GM23338 (cell line): Measurements from ENCODE around the gene HAUS8. TPM values are rescaled to one million over a fixed set of nuclear protein-coding genes. Genes with fewer than 3 reads are reported as not detected.
"Not testable (repeated sequence)": the region's sequence is repeated elsewhere in the genome, so short reads cannot be mapped to it uniquely, and the experiment has no call there.

Experiments
- ATAC-seq: fragments of 200-7000 bp; cut with Tn5 transposase; 3 replicates; pipeline ENCODE4 v1.9.1; 2020
- DNase-seq: peaks from one replicate; pipeline ENCODE4 v3.0.0-alpha.2; 2015; ENCODE audit warnings: low spot score
- H2AFZ ChIP-seq: fragments of 200-600 bp; sonication (generic); 2 replicates; pipeline ENCODE4 v1.8.0; 2016; ENCODE audit warnings: antibody characterized with exemption, mild to moderate bottlenecking, moderate library complexity
- H3F3A ChIP-seq: fragments of 200-600 bp; sonication (generic); replicated peaks from 2 replicates; pipeline ENCODE4 v1.8.0; 2017; ENCODE audit warnings: antibody characterized with exemption, mixed run types, low read depth
- H3K27ac ChIP-seq: fragments of 200-600 bp; sonication (generic); 2 replicates; pipeline ENCODE4 v1.6.1; 2016; ENCODE audit warnings: low read depth
- H3K27me3 ChIP-seq: fragments of 200-600 bp; sonication (generic); 2 replicates; pipeline ENCODE4 v1.8.0; 2016; ENCODE audit warnings: mild to moderate bottlenecking, mixed run types, moderate library complexity; ENCODE audit not compliant: insufficient read depth
- H3K36me3 ChIP-seq: fragments of 200-600 bp; sonication (generic); 2 replicates; pipeline ENCODE4 v1.8.0; 2016; ENCODE audit warnings: mild to moderate bottlenecking; ENCODE audit not compliant: insufficient read depth
- H3K4me1 ChIP-seq: fragments of 200-600 bp; sonication (generic); 2 replicates; pipeline ENCODE4 v1.8.0; 2016; ENCODE audit warnings: mild to moderate bottlenecking, moderate library complexity; ENCODE audit not compliant: insufficient read depth
- H3K4me2 ChIP-seq: fragments of 200-600 bp; sonication (generic); 2 replicates; pipeline ENCODE4 v1.7.1; 2017; ENCODE audit warnings: mixed run types
- H3K4me3 ChIP-seq: fragments of 200-600 bp; sonication (generic); 2 replicates; pipeline ENCODE4 v1.6.1; 2016; ENCODE audit warnings: mixed run types
- H3K79me2 ChIP-seq: fragments of 200-600 bp; sonication (generic); replicated peaks from 2 replicates; pipeline ENCODE4 v1.8.0; 2017; ENCODE audit warnings: mild to moderate bottlenecking; ENCODE audit not compliant: insufficient read depth
- H3K9me2 ChIP-seq: fragments of 200-600 bp; sonication (generic); 2 replicates; pipeline ENCODE4 v1.8.0; 2017; ENCODE audit not compliant: insufficient read depth
- H4K20me1 ChIP-seq: fragments of 200-600 bp; sonication (generic); replicated peaks from 2 replicates; pipeline ENCODE4 v1.8.0; 2017; ENCODE audit warnings: mild to moderate bottlenecking; ENCODE audit not compliant: insufficient read depth
- H3K27ac Mint-ChIP-seq: 2 replicates; pipeline ENCODE4 v1.8.0; 2020; ENCODE audit warnings: inconsistent platforms, mild to moderate bottlenecking, moderate library complexity, mixed read lengths
- H3K27me3 Mint-ChIP-seq: 3 replicates; pipeline ENCODE4 v1.8.0; 2022; ENCODE audit warnings: low read depth, mild to moderate bottlenecking, moderate library complexity, mixed read lengths, inconsistent platforms; ENCODE audit not compliant: insufficient read depth, poor library complexity
- H3K36me3 Mint-ChIP-seq: 3 replicates; pipeline ENCODE4 v1.8.0; 2021; ENCODE audit warnings: low read depth, mild to moderate bottlenecking, inconsistent platforms, moderate library complexity, mixed read lengths
- H3K4me1 Mint-ChIP-seq: 3 replicates; pipeline ENCODE4 v1.8.0; 2020; ENCODE audit warnings: mild to moderate bottlenecking, inconsistent platforms, mixed read lengths
- H3K4me3 Mint-ChIP-seq: 3 replicates; pipeline ENCODE4 v1.8.0; 2021; ENCODE audit warnings: moderate library complexity, mild to moderate bottlenecking, inconsistent platforms, mixed read lengths
- H3K9me3 Mint-ChIP-seq: 3 replicates; pipeline ENCODE4 v1.8.0; 2020; ENCODE audit warnings: moderate library complexity, mild to moderate bottlenecking, inconsistent platforms, mixed read lengths
- CREB1 ChIP-seq: fragments of 250-450 bp; sonication (Bioruptor Pico); IDR thresholded peaks from 2 replicates; pipeline ENCODE4 v1.5.0; 2020; ENCODE audit warnings: low read depth, mild to moderate bottlenecking, moderate library complexity
- ETS1 ChIP-seq: IDR thresholded peaks from 2 replicates; pipeline ENCODE4 v1.6.1; 2016; ENCODE audit warnings: antibody characterized with exemption
- EZH2 ChIP-seq: fragments of 200-600 bp; sonication (generic); IDR thresholded peaks from one replicate; pipeline ENCODE4 v1.8.0; 2017; ENCODE audit warnings: antibody characterized with exemption, mild to moderate bottlenecking, low read depth; ENCODE audit not compliant: unreplicated experiment
- EZH2phosphoT487 ChIP-seq: fragments of 200-600 bp; sonication (generic); IDR thresholded peaks from one replicate; pipeline ENCODE4 v1.8.1; 2018; ENCODE audit warnings: antibody characterized with exemption; ENCODE audit not compliant: unreplicated experiment
- JUNB ChIP-seq: IDR thresholded peaks from one replicate; pipeline ENCODE4 v1.6.1; 2016; ENCODE audit warnings: antibody characterized with exemption; ENCODE audit not compliant: unreplicated experiment
- NANOG ChIP-seq: IDR thresholded peaks from 2 replicates; pipeline ENCODE4 v1.6.1; 2016; ENCODE audit warnings: antibody characterized with exemption, borderline replicate concordance
- POLR2AphosphoS5 ChIP-seq: IDR thresholded peaks from 2 replicates; pipeline ENCODE4 v1.6.1; 2016; ENCODE audit warnings: antibody characterized with exemption, low read depth
- REST ChIP-seq: IDR thresholded peaks from one replicate; pipeline ENCODE4 v1.6.1; 2018; ENCODE audit warnings: antibody characterized with exemption; ENCODE audit not compliant: unreplicated experiment
- STAT1 ChIP-seq: IDR thresholded peaks from one replicate; pipeline ENCODE4 v1.6.1; 2016; ENCODE audit warnings: antibody characterized with exemption; ENCODE audit not compliant: unreplicated experiment
- ZNF114 ChIP-seq: fragments of 250-450 bp; sonication (Bioruptor Pico); IDR thresholded peaks from 2 replicates; pipeline ENCODE4 v1.5.0; 2020; ENCODE audit warnings: mild to moderate bottlenecking, moderate library complexity
- ZNF331 ChIP-seq: fragments of 250-450 bp; sonication (Bioruptor Pico); IDR thresholded peaks from 2 replicates; pipeline ENCODE4 v1.5.0; 2020; ENCODE audit warnings: low read depth, mild to moderate bottlenecking, moderate library complexity
- polyA plus RNA-seq: library from polyadenylated mRNA; unstranded; fragments of >200 nt; fragmentation: Nextera tagmentation; extraction: Ambion mirVana; gene quantifications from 2 replicates; pipeline ENCODE4 v1.2.1, GENCODE V29; 2016
- total RNA-seq: library from RNA; depleted of rRNA; stranded (reverse); fragments of >200 nt; shearing (Covaris generic); gene quantifications from 2 replicates; pipeline ENCODE4 v1.2.3, GENCODE V29; 2014

HAUS8 gene
- total and polyA plus RNA-seq, 2 experiments from 2014 or later = 11.1 to 33.3 TPM

DNA sequence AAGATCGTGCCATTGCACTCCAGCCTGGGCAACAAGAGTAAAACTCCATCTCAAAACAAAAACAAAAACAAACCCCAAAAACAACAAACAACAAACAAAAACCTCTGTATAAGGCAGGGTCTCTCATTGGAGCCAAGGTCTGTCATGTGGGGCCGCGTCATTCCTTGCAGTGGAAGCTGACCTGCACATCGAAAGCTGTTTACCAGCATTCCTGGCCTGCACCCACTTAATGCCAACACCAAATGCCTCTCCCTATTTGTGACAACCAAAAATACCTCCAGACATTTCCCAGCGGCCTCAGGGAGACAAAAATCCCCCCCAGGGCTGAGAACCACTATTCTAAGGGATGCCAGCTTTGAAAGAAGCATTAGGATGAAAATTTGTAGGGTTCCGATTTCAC lies 49.9 kb downstream of the HAUS8 start (continued):
- TF ChIP-seq REST (no peak), ZNF114 (CRISPR knock-in tag) (no peak), EZH2phosphoT487 (no peak), ETS1 (no peak), JUNB (no peak)

DNA sequence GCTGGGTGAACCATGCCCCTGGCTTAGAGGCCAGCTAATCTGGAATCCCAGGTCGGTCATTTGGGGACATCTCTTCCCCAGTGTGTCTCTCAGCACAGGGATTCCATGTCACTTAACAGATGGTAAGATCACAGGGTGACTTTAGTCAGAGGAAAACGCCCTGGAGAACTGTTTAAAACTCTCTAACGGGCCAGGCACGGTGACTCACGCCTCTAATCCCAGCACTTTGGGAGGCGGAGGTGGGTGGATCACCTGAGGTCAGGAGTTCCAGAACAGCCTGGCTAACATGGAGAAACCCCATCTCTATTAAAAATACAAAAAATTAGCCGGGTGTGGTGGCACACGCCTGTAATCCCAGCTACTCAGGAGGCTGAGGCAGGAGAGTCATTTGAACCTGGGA lies 50.3 kb downstream of the HAUS8 start:
- H3K4me1 Mint-ChIP-seq, ATAC-seq, H3F3A ChIP-seq, H3K36me3 ChIP-seq, H4K20me1 ChIP-seq, H3K27me3 ChIP-seq, H2AFZ ChIP-seq, H3K9me2 ChIP-seq, DNase-seq, H3K27ac Mint-ChIP-seq, H3K4me3 ChIP-seq, H3K27ac ChIP-seq: not testable (repeated sequence)
- peaks cover 12% of the 10 kb centered on the region for H3K4me1 ChIP-seq
- 0 out of 2 replicates have a peak overlapping the region, but pooled peaks have one; percentile 98 for H3K4me2 ChIP-seq
- Mint-ChIP-seq H3K27me3 (peaks cover 27% of the 10 kb centered on the region), H3K36me3 (peaks cover 37% of the 10 kb centered on the region), H3K9me3 (peaks cover 31% of the 10 kb centered on the region), H3K4me3 (peak overlapping the region; percentile 86; the same call in 2 of the 3 replicates)
- peaks cover 10% of the 10 kb centered on the region for H3K79me2 ChIP-seq

- H3K27ac ChIP-seq = no peak overlapping the region
- ATAC-seq (no peak), DNase-seq (no peak)
- H3K27me3 ChIP-seq = peaks cover 10% of the 10 kb centered on the region; the same call in 1 of the 2 replicates
- Mint-ChIP-seq H3K4me3 (no peak overlapping the region; the same call in 2 of the 3 replicates), H3K27me3 (peaks cover 27% of the 10 kb centered on the region), H3K27ac (no peak overlapping the region), H3K9me3 (peaks cover 31% of the 10 kb centered on the region), H3K36me3 (peaks cover 37% of the 10 kb centered on the region), H3K4me1 (peaks cover 5% of the 10 kb centered on the region; the same call in 2 of the 3 replicates)
- no peaks in the 10 kb centered on the region; the same call in 1 of the 2 replicates for H4K20me1 ChIP-seq
- no peak overlapping the region for H3K4me3 ChIP-seq
- H3K4me2 ChIP-seq = no peak overlapping the region
- no peaks in the 10 kb centered on the region for H3F3A ChIP-seq
- H3K79me2 ChIP-seq = peaks cover 10% of the 10 kb centered on the region
- 0 out of 2 replicates have a peak, but pooled peaks cover 2% of the 10 kb centered on the region for H3K36me3 ChIP-seq
- no peak overlapping the region for H2AFZ ChIP-seq
- no peaks in the 10 kb centered on the region for H3K9me2 ChIP-seq
- peaks cover 12% of the 10 kb centered on the region for H3K4me1 ChIP-seq
- TF ChIP-seq EZH2phosphoT487 (no peak), STAT1 (no peak), EZH2 (no peak), POLR2AphosphoS5 (no peak), REST (no peak), ZNF114 (CRISPR knock-in tag) (no peak), CREB1 (CRISPR knock-in tag) (no peak), NANOG (no peak), ETS1 (no peak), ZNF331 (CRISPR knock-in tag) (no peak), JUNB (no peak)
Measured at GRCh38 chr19:17023805-17024204, 51.4 kb downstream of the HAUS8 start.
